Left cardiac atrium (tissue), 4 donors: Measurements from ENCODE around the gene NSMF. TPM values are rescaled to one million over a fixed set of nuclear protein-coding genes. Genes with fewer than 3 reads are reported as not detected.
A peak's percentile ranks its signal among the peaks of the same experiment; 100 is the strongest.

ENCODE experiments used
- ATAC-seq, 2 donors: fragments of 200-7000 bp; cut with Tn5 transposase; one replicate each; pipeline ENCODE4 v1.9.1; 2020; ENCODE audit warnings: mild to moderate bottlenecking in 2 of 2, moderate library complexity in 2 of 2
- DNase-seq: peaks from one replicate; pipeline ENCODE4 v3.0.0-alpha.2; 2020
- intact Hi-C, 2 donors: fragments of 100-400 bp; cut with DNase I; formaldehyde crosslinking; loops; one replicate each; pipeline versions ENCODE4 v1.14.1 to v1.15.1; 2022 to 2023
- total RNA-seq, 2 donors: library from RNA; stranded (reverse); fragmentation: NEBNext Ultra II Directional; extraction: Animal tissue kit (Norgen Biotek cat#: 25700); gene quantifications; one replicate each; pipeline ENCODE4 v1.2.1, GENCODE V29; 2021
- donor health status: DM: no; HTN: yes; CAD: no.
- donor health status: DM: no; HTN: yes; CAD: no; lungs with severe emphysema.
- donor health status: DM: yes; HTN: yes; CAD: no.
- donor health status: Dilated cardiomyopathy.

Gene NSMF
- total RNA-seq, 2 donors from 2014 or later = 20.5 to 25.1 TPM

DNA sequence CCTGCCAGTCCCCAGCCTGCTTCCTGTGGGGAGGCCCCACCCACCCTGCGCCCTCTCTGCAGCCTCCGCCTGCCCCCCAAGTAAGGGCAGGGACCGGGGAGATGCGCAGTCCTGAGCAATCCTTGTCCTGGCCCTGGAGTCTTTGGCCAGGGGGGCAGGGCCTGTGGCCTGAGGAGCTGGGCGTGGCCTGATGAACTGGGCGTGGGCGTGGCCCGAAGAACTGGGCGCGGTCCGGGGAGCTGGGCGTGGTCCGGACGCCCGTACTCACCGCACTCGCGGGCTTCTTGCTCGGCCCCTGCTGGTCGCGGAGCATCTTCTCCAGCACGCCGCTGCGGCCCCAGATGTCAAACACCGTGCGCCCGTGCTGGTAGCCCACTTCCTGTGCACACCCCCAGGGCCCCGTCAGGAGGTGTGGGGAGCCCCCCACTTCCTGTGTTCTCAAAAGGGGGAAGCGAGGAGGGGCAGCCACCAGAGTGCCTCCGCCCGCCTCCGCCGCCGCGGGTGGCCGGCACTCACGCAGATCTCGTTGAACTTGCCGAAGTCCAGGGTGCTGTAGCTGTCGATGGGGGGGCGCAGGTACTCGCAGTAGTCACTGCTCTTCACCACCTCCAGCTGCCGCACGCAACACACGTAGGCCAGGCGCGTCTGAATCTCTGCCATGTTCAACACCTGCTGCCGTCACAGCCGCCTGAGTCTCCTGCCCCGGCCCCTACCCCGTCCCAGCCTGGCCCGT lies 2.7 kb upstream of the NSMF start:
- DNase-seq (peak; percentile 72), ATAC-seq (peak in 1 of 2 donors; percentile 18)
- intact Hi-C loops = no loop called here

DNA sequence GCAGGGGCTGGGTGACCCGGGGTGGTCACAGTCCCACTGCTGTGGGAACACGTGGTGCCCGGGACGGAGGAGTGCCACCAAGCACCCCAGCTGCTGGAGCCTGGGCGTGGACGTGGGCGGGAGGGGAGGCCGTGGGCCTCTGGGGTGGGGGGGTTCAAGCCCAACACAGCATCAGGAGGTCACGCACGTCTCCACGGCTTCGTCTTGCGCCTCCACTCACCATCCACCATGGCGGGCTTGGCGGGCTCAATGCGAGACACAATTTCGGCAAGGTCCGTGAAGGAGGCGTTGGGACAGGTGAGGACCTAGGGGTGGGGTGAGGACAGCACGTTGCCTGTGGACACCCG lies 2.2 kb upstream of the NSMF start:
- ATAC-seq (no peak), DNase-seq (no peak)
- intact Hi-C loops = no loop called here

DNA sequence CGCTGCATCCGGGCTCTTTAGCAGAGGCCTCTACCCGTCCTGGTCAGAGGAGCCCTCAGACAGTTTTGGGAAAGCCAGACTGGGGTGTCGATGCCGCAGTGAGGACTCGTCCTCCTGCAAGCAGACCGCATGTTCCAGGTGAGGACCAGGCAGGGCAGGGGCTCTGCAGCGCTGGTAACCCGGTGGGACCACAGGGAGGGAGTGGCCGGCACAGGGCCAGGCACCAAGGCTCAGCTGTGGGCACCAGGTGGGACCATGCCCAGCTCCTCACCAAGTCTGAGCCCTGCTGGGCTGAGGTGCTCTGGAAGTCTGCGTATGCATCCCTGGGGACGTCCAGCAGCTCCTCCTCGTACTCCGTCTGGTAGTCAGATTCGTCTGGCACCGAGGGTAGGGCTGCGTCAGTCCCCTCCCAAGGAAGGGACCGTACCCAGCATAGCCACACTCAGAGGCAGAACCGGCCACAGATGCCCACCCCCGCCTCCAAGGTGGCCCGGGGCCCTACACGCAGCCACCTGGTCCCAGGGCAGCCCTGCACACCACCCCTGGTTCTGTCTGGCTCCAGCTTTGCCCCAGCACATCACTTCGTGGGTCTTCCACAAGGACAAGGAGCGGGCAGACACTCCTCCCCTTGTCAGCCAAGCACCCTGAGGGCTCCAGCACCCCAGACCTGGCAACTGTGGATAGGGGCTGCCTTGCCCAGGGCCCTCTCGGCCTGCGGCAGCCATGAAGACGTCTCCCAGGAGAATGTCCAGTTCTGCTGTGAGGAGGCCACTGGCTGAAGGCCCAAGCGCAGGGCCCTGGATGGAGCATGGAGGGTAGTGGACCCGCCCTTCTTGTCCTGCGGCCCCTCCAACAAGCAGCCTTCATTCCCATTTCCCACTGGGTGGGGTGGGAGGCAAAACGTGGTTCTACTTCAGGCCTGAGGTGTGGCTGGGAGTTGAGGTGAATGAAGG lies 1.5 kb upstream of the NSMF start:
- DNase-seq (peak; percentile 22), ATAC-seq (no peak)
- intact Hi-C loops = no loop called here

DNA sequence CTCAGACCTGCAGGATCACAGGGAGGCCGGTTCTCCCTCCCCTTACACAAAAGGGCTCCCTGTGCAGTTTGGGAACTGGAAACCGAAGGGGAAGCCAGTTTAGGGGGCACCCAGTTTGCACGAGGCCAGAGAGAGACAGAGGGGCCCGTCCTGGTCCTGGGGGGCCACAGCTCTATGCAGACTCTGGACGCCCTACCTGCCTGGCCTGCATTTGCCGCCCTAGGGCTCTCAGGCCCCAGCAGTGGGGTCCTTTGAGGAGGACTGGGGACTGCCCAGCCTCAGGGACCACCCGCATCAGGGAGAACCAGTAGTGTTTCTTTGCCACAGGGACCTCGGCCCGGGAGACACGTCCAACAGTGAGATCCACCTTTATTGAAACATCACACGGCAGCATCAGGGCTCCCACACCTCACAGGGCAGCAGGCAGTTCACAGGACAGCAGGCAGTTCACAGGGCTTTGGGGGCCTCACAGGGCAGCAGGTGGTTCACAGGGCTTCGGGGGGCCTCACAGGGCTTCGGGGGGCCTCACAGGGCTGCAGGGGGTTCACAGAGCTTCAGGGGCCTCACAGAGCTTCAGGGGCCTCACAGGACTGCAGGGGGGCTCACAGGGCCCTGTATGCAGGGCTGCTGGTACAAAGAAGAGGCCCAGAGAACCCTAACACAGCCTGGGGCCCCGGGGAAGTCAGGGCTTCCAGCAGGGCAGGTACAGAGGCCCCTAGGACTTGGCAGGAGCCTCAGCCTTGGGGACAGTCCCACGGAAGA lies 648 bp upstream of the NSMF start:
- peak; percentile 19 for DNase-seq
- intact Hi-C loops = no loop called here
- ATAC-seq = peak in 1 of 2 donors; percentile 1

DNA sequence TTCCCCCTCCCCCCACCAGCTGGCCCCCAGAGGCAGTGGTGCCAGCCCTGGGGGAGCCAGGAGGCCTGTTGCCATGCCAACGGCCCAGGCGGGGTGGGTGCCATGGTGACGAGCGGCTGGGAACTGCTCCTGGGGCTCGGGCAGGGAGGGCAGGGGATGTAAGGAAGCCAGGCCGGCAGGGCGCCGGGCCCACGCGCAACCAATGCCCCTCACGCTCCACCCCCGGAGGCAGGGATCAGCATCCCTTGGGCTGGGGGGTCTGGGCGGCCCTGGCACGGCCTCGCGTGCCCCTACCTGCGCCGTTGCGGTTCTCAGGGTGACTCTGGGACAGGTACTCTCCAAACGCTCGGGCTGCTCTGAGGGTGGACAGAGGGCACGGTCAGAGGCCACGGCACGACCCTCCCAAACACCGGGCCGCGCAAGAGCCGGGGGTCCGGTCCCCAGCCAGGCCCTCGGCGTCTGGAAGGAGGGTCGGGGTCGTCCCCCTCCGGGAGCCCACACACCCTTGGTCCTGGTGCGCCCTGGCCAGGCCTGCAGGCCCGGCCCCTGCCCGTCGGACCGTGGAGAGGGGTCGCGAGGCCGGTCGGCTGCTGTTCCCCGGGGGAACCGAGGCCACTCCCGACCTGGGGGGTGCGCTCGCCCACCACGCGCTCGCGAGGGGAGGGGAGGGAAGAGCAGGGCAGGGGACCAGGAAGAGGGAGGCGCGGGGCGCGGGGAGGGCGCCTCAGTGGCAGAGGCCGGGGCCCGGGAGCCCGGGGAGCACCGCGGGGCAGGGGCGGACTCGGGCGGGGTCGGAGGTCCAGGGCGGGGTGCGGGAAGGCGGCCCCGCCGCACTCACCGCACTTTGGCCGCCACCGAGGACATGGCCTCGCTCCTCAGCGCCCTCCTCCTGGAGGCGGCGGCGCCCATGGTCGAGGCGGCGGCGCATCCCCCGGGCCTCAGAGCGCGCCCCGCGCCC lies 661 bp downstream of the NSMF start:
- ATAC-seq = peak in 1 of 2 donors; percentile 7
- intact Hi-C loops = no loop called here
- DNase-seq = peak; percentile 32

DNA sequence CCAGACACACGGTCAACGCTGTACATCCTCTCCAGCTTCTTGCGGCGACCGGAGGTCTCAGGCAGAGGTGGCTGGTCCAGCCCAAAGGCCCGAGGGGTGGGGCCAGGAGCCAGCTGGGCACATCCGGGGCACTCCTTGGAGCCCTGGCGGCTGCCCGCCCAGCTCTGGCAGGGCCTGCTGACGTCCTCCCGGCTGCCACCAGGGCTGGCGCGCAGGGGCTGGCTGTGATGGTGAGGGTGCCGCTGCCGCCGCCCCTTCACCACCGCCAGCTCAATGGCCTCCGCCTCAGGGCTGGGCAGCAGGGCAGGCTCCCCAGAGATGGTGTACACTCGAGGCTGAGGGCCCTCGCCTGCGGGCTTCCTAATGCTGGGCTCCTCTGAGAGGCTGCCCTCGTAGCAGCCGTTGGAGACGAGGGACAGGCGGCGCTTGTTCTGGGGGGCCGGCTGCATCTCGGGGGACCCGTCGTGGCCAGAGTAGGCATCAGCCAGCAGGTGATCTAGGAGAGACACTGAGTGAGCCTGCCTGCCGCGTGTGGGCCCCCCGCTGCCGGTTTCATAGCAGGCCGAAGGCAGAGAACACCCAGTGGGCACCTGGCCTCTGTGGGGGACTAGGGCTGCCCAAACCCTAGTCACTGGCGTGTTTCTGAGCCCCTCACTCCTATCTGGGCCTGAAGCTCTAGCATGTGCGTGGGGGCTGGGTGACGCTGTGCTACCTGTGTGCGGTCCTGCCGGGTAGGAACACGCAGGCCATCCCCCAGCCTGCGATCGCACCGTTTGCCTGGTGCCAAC lies 1.5 kb downstream of the NSMF start:
- intact Hi-C loops = no loop called here
- DNase-seq = peak; percentile 27

DNA sequence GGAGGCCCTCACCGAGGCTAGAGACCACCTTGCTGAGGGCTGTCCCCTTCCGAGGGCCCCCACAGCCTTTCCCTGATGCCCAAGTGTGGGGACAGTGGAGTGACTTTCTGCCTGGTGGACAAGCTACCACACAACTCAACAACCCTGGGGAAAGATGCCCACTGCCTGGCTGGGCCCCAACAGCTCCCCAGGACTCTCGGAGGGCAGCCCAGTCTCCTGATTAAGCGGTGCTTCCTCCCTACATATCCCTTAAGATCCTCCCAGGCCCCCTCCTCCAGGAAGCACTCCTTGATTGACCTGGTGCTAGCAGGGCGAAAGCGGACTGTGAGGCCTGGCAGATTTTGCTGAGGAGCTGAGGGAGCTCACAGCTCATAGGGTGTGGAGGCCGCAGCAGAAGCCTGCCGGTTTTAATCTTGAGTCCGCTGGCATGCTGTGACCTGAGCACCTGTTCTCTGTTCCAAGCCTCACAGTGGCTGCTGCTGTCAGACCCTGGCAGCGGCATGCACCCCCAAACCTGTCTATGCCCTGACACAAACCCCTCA lies 2.2 kb downstream of the NSMF start:
- intact Hi-C loops = no loop called here
- DNase-seq (peak; percentile 21), ATAC-seq (no peak)

More for the DNA sequence above, 1.5 kb downstream of the NSMF start:
- ATAC-seq = no peak

DNA sequence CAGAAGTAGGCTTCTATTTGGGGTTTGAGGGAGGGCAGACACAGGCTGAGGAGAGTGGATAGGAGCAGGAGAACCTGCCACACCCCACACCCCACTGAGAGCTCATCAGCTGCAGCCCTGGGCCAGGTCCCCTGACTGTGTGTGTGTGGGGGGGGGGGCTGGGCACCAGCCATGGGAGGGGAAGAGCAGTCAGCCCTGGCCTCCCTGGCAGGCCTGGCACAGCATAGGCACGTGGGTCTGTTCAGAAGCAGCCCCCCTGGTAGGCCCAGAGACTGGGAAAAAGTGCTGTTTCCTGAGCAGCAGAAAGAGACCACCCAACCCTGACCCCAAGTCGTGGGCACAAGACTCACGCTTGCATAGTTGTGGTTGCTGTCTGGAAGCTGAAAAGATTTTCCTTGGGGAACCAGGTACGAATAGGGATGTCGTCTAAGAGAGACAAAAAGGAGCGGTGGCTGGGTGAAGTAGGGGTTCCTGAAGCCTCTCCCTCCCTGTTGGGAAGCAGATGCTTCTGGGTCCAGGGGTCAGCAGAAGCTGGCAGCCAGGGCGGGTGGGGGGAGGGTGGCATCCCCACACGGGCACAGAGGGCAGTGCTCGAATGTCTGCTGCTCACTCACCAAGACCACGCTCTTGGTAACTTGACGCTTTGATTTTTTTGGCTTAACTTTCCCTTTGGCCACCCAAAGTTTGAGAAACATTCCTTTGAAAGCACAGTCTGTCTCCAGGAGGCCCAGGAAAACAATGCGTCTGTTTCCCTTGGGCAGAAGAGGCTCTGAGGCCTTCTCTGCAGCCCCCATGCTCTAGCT lies 2.9 kb downstream of the NSMF start:
- intact Hi-C loops = no loop called here
- DNase-seq (peak; percentile 14), ATAC-seq (no peak)

DNA sequence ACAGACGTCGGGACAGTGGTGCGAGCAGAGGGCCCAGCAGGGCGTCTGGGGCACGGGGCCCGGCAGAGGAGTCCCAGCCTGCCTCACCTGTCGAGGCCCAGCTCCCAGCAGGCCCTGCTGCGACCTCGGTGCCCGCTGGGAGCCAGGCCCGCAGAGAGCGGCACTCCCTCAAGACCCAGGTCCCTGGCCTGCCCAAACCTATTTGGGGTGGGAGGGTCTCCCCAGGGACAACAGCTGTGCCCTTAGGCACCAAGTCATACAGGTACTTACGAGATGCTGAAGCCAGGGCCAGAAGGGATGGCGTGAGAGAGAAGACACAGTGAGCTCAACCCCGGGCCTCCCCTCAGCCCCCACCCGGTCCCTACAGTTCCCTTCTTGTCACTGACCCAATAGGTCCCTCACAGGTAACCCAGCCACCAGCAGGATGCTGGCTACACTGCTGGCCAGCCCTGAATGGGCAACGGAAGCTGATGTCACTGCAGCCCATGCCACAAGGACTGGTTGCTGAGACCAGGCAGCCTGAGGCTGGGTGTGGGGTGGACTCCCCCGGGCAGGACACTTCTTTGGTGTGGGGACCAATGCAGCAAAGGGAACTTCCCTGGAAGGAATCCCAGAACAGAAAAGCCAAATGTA lies 3.7 kb downstream of the NSMF start:
- ATAC-seq (no peak), DNase-seq (peak; percentile 28)
- intact Hi-C loops = no loop called here

DNA sequence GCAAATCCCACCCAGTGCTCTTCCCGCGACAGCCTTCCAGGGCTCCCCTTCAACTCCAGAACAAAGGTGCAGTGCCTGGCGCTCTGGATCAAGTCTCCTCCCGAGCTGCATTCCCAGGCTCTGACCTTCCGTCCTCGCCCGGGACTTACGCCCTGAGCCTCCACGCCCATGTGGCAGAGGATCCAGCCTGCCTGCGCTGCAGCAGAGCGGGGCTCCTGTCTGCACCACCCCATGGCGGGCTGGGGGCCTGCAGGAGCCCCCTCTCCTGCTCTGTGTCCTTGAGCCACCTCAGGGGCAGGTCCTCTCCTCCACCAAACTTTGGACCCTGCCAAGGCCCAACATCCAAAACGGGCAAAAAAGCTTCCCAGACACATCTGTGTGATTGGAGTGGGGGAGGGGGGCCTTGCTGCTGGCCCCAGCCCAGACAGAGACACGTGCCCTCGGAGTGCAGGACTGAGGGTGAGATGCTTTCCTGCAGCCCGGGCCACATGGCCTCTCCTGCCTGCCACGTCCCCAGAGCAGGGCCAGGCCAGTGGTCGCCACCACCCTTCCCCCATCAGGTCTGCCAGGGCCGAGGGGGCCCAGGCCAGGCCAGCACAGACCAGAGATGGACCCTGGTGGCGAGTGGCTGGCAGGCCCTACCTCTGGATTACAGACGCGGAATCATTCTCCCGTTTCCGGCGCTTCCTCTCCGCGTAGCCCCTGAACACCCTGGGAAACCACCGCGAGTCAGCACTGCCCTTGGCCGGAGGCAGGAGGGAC lies 4.4 kb downstream of the NSMF start:
- peak; percentile 4 to 6 for ATAC-seq

DNA sequence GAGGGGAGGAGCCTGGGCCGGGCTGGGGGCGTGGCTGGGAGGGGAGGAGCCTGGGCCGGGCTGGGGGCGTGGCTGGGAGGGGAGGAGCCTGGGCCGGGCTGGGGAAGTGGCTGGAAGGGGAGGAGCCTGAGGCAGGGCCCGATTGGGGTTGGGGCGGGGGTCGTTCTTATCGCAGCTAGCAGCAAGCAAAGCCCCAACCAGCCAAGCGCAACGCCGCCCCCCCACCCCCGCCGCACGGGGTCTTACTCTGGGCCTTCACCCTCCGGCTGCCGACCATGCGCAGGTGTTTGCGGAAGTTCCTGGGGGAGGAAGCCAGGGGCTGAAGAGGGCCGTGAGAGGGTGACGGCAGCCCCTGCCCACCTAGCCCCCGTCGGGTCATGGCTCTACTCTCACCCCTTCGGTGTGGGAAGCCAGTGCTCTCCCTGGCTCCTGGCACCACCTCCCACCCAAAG lies 5.0 kb downstream of the NSMF start:
- ATAC-seq (peak; percentile 39 to 50), DNase-seq (peak; percentile 76)
- intact Hi-C loops = no loop called here

More for the DNA sequence above, 4.4 kb downstream of the NSMF start:
- DNase-seq = peak; percentile 49
- intact Hi-C loops = no loop called here

DNA sequence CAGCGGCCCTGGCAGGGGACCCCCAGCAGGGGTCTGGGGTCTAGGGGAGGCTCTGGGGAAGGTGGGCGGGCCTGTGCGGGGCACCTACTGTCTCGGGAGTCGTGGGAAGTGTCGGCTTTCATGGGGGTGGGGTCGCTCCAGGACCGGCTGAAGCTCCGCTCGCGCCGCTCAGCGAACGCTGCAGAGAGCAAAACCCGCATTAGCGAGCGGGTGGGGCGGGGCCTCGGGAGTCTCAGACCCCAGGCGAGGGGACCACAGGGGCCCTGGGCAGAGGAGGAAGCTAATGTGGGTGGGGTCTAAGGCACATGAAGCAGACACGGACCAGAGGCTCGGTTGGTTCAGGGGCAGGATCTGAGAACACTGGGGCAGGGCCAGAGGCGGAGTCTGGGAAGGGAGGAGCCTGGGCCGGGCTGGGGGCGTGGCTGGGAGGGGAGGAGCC lies 5.5 kb downstream of the NSMF start:
- intact Hi-C loops = no loop called here
- DNase-seq = peak; percentile 79
- ATAC-seq = peak; percentile 68 to 80

DNA sequence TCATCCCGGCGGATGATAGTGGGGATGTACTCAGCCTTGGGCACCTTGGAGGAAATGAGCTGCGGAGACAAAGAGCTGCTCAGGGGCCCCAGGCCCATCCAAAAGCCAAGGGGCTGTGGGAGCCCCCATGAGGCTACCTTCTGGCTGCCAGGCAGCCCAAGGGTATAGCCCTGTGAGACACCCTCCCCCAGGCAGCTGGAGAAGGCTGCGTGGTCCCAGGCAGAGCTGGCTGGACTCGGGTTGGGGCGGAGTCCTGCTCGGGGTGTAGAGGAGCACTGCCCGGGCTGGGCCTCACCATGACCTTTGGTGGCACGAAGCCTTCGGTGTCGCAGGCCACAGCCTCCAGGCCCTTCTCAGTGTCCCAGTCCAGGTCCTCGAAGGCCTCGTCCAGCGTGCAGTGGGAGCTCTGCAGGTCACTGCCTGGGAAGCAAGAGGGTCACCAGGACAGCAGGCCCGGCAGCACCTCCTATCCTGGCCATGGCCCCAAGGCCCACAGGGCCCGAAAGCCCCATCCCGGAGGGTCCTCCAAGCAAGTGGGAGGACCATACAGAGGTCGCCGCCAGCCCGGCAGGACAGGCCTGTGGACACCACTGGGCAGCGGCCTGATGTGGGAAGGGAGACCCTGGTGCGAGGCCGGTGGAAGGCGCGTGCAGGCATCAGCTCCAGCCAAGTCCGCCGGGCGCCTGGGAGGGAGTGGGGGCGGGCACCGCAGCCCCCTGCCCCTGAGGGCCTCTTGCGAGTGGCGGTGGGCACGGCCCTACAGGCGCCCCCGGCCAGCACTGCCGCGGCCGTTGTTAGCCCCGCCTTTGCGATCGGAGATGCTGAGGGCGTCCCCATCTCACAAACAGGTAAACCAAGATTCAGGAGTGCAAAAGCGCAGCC lies 6.1 kb downstream of the NSMF start:
- intact Hi-C loops = no loop called here
- peak in 1 of 2 donors; percentile 1 for ATAC-seq
- no peak for DNase-seq

DNA sequence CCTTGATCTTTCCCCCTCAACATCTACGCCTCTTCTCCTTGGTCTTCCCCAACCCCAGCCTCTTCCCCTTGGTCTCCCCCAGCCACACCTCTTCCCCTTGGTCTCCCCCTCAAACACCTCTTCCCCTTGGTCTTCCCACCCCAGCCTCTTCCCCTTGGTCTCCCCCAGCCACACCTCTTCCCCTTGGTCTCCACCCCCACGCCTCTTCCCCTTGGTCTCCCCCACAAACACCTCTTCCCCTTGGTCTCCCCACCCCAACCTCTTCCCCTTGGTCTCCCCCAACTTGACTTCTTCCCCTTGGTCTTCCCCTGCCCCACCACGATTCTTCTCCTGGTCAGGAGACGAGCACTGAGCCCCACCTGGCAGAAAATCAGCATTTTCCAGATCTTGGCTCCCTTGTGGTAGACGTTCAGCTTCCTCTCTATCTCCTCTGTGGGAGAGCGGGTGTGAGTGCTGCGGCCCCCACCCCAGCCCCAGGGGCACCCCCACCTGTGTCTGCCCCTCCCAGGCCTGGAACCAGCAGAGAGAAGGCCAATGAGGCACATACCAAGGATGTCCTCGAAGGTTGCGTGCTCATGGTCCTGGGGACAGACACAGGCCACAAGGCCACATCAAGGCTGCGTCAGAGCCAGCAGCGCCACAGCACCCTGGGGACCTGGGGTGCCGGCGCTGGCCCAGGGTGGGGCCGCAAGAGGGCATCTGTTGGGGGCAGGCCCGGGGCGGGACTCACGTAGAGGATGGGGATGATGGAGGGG lies 7.0 kb downstream of the NSMF start:
- intact Hi-C loops = no loop called here
- ATAC-seq (no peak), DNase-seq (peak; percentile 25)
